ENCODE results near the gene OBI1.

OBI1 gene

DNA sequence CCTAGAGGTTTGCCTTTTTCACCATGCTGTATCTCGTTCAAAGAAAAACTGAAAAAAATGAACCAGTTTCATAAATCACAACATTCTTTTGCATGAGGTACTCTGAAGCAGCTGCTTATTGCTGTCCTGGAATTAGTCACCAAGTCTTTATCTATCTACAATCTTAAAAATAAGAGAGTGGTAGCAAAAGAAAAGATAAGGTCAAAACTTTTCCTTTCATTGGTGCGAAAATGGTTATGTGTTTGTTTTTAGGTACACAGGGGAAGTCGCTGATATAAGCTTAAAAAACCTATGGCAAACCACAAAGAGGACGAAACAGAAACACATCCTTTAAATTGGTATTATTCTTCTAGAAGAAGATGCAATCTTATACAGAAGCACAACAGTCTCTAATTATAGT is 20.7 kb downstream of the OBI1 start:
- TF ChIP-seq, protein P1, sequence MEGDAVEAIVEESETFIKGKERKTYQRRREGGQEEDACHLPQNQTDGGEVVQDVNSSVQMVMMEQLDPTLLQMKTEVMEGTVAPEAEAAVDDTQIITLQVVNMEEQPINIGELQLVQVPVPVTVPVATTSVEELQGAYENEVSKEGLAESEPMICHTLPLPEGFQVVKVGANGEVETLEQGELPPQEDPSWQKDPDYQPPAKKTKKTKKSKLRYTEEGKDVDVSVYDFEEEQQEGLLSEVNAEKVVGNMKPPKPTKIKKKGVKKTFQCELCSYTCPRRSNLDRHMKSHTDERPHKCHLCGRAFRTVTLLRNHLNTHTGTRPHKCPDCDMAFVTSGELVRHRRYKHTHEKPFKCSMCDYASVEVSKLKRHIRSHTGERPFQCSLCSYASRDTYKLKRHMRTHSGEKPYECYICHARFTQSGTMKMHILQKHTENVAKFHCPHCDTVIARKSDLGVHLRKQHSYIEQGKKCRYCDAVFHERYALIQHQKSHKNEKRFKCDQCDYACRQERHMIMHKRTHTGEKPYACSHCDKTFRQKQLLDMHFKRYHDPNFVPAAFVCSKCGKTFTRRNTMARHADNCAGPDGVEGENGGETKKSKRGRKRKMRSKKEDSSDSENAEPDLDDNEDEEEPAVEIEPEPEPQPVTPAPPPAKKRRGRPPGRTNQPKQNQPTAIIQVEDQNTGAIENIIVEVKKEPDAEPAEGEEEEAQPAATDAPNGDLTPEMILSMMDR (conservative IDR thresholded peaks at IDR 0.05): no peak
- TF ChIP-seq ZFX (IDR thresholded peaks at IDR 0.05): no peak
- H3K27ac ChIP-seq: no peak overlapping the region

GRCh38 chr13:78636495-78636894 is 22.5 kb downstream of the OBI1 start:
- H3K27ac ChIP-seq: no peak overlapping the region
- TF ChIP-seq, protein P1 (conservative IDR thresholded peaks at IDR 0.05): no peak
- TF ChIP-seq ZFX (IDR thresholded peaks at IDR 0.05): no peak

DNA sequence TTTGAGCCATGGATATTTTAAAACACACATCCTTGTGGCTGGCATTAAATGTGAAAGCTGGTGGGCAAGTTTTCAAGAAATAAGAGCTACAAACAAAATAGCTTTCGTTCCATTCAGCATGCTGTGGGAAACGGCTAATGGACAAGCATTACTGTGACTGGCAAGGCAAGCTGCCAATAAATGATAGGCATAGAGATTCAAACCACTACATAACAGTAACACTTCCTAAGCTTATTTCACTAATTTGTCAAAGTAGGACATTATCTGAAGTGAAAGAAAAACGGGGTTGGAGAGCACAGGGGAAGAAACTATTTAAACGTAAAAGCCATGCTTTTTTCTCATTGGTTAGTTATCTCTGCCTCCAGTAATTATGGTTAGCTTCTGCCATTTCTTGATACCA is 26.0 kb downstream of the OBI1 start:
- H3K27ac ChIP-seq: no peak overlapping the region
- no peak for TF ChIP-seq ZFX (IDR thresholded peaks at IDR 0.05)

DNA sequence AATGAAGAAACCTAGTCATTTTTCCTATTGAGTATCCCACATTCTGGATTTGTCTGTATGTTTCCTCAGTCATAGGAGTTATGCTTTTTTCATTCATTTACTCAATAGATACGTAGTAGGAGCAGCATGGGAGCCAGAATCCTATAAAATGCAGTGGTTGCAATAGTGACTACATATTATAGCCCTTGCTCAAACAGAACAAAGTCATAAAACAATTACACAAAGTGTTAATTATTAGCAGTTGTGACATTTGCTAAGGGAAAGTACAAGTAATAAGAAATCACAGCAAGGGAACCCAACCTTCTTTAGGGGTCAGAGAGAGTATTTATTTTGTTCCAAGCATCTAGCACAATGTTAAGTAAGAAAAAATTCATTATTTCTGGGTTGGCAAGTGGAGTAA is 27.9 kb downstream of the OBI1 start:
- H3K27ac ChIP-seq: no peak overlapping the region
- TF ChIP-seq, protein P1 (conservative IDR thresholded peaks at IDR 0.05): no peak
- no peak for TF ChIP-seq ZFX (IDR thresholded peaks at IDR 0.05)

DNA sequence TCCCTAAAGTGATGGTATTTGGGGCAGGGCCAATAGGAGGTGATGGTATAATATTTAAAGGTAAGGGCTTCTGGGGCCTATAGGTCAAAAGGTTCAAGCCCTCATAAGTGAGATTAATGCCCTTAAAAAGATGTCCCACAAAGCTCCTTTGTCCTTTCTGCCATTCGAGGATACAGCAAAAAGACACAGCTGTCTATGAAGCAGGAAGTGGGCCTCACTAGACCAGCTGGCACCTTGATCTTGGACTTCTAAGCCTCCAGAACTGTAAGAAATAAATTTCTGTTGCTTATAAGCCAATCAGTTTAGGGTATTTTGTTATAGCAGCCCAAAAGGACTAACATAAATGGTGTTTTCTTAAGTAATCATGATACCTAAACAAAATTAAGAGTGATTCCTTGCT is 28.4 kb downstream of the OBI1 start:
- H3K27ac ChIP-seq: no peak overlapping the region
- TF ChIP-seq, protein P1 (conservative IDR thresholded peaks at IDR 0.05): no peak

GRCh38 chr13:78625384-78625783 is 33.6 kb downstream of the OBI1 start:
- no peak overlapping the region for H3K27ac ChIP-seq
- no peak for TF ChIP-seq ZFX (IDR thresholded peaks at IDR 0.05)
- TF ChIP-seq, protein P1 (conservative IDR thresholded peaks at IDR 0.05): no peak

DNA sequence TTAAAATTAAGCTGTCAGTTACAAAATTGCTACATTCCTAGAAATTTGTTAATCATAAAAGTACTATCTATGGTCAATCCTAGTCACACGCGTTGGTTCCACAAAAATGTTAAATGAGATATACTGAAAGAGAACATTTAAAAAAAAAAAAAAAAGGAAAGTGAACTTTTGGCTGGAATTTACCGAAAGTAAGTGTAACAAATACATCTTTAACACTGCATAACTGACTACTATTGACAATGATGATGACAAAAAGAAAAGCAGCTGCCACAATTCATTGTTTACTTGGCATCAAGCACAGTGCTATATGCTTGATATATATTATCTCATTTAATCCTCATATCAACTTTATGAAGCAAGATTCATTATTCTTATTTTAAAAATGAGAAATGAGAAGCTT is 35.8 kb downstream of the OBI1 start:
- TF ChIP-seq ZFX (IDR thresholded peaks at IDR 0.05): no peak
- TF ChIP-seq, protein P1 (conservative IDR thresholded peaks at IDR 0.05): no peak

DNA sequence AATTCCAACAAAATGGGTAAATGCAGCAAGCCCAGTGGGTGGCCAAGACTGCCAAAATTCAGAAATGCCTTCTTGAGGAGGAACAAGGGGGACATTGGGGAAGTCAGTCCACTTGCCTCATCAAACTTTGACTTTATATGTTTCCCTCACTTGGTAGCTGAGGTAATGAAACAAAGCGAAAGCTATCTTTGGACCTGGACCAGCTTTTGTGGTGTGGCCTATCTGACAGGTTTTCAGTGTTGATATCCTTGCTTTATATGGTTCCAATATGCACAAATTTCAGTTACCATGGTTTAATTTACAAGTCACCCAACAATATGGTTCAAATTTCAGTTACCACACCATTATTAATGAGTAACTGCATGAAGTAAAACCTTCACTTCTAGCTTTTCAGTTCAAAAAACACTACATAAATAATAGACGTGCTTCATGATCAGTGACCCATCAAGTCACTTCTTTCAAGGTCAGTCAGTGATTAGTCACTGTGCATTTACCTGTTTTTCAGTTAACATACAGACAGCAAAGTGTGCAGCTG is 38.0 kb downstream of the OBI1 start:
- TF ChIP-seq, protein P1 (conservative IDR thresholded peaks at IDR 0.05): no peak
- no peak for TF ChIP-seq ZFX (IDR thresholded peaks at IDR 0.05)

More for the DNA sequence above, 35.8 kb downstream of the OBI1 start:
- no peak overlapping the region for H3K27ac ChIP-seq

More for the DNA sequence above, 38.0 kb downstream of the OBI1 start:
- H3K27ac ChIP-seq: no peak overlapping the region

Data from C4-2B (cell line).